ENCODE data around the gene RAB14. TPM values are rescaled to one million over a fixed set of nuclear protein-coding genes. Genes with fewer than 3 reads are reported as not detected.

Gene RAB14
- total RNA-seq, 4 donors from 2014 or later, result 26.2 to 54.1 (median 33.8) TPM

DNA sequence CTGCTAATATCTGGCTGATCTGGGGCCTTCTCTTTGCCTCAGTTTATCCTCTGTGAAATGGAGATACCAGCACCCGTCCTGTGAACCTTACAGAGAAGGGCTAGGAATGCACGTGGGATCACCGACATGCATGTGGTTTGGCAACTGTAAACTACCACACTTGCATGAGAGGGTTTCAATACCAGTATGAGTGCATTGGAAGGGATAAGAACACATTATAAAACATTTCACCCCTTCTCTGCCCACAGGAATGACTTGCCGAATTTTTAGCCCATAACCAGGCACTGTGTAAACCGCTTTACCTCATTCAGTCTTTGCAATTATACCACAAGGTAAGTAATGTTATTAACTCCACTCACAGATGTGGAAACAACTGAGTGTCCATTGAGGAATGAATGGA lies 8.9 kb upstream of the RAB14 start:
- no peak overlapping the region for H3K4me3 ChIP-seq
- no peaks in the 10 kb centered on the region for H3K36me3 ChIP-seq
- H3K4me1 ChIP-seq, result no peaks in the 10 kb centered on the region
- DNase-seq, result no peak
- no peaks in the 10 kb centered on the region for H3K27me3 ChIP-seq
- H3K27ac ChIP-seq, result no peak overlapping the region
- no peaks in the 10 kb centered on the region for H3K9me3 ChIP-seq
- TF ChIP-seq, protein P1, sequence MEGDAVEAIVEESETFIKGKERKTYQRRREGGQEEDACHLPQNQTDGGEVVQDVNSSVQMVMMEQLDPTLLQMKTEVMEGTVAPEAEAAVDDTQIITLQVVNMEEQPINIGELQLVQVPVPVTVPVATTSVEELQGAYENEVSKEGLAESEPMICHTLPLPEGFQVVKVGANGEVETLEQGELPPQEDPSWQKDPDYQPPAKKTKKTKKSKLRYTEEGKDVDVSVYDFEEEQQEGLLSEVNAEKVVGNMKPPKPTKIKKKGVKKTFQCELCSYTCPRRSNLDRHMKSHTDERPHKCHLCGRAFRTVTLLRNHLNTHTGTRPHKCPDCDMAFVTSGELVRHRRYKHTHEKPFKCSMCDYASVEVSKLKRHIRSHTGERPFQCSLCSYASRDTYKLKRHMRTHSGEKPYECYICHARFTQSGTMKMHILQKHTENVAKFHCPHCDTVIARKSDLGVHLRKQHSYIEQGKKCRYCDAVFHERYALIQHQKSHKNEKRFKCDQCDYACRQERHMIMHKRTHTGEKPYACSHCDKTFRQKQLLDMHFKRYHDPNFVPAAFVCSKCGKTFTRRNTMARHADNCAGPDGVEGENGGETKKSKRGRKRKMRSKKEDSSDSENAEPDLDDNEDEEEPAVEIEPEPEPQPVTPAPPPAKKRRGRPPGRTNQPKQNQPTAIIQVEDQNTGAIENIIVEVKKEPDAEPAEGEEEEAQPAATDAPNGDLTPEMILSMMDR (IDR thresholded peaks at IDR 0.05), result no peak
- TF ChIP-seq POLR2A (IDR thresholded peaks at IDR 0.05), result no peak

DNA sequence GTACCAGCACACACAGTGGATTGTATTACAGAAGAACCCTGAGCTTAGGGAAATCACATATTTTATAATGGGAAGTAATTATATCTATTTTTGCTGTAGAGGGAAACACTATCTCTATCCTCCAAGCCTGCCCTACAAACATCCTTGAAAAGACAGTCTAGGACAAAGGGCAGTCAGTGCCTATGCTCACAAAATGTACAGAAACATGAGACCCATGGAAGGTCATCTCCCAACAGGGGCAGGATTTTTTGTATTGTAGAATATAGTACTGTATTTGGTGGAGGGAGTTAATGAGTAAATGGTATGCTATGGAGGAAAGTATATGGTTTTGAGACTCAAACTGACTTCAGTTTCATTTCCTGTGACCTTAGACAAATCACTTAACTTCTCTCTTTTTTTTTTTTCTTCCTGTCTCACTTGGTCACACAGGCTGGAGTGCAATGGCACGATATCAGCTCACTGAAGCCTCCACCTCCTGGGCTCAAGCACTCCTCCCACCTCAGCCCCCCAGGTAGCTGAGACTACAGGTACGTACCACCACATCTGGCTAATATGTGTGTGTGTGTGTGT lies 5.8 kb upstream of the RAB14 start:
- Histone ChIP-seq H3K4me1 (no peaks in the 10 kb centered on the region), H3K27ac (peak overlapping the region in 1 of 4 donors; percentile 63), H3K9me3 (no peaks in the 10 kb centered on the region), H3K36me3 (no peaks in the 10 kb centered on the region), H3K4me3 (no peak overlapping the region), H3K27me3 (no peaks in the 10 kb centered on the region)
- peak in 1 of 3 donors; percentile 44 for DNase-seq
- TF ChIP-seq, protein P1 (IDR thresholded peaks at IDR 0.05), result no peak
- no peak for TF ChIP-seq POLR2A (IDR thresholded peaks at IDR 0.05)

DNA sequence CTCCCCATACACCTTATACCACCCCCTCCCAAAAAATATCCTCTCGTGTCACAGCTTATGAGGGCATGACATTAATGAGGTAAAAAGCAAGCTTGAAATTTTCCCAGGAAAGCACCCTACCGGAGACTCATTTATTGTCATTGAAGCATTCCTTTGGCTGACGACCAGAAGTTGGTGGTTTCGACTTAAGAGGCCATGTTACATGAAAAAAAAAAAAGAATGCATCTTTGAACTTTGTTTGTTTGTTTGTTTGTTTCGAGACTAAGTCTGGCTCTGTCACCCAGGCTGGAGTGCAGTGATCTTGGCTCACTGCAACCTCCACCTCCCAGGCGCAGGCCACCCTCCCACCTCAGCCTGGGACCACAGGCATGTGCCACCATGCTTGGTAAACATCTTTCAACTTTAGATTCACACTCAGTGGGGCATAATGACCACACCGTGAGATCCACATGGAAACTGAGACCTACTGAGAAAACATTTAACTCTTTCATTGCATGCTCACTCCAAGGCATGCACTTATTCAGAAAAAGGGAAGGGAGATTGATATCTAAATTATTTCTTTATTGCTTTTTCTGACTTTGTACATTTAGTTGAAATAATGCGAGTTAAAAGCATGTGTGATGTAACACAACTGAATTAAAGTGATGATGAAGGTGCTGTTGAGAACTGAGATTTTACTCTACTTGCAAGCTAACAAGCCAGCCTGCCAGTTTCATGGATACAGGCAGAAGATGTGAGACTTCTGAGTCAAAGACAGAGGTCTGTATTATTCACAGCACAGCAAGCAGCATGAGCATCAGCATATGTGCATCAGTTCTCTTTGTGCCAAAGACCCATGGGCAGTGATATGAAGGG lies 5.1 kb upstream of the RAB14 start:
- DNase-seq, result no peak
- no peaks in the 10 kb centered on the region for H3K36me3 ChIP-seq
- peak overlapping the region in 1 of 4 donors; percentile 63 for H3K27ac ChIP-seq
- H3K27me3 ChIP-seq, result no peaks in the 10 kb centered on the region
- TF ChIP-seq, protein P1 (IDR thresholded peaks at IDR 0.05), result no peak
- TF ChIP-seq POLR2A (IDR thresholded peaks at IDR 0.05), result no peak
- no peaks in the 10 kb centered on the region for H3K4me1 ChIP-seq
- H3K9me3 ChIP-seq, result no peaks in the 10 kb centered on the region
- H3K4me3 ChIP-seq, result no peak overlapping the region

DNA sequence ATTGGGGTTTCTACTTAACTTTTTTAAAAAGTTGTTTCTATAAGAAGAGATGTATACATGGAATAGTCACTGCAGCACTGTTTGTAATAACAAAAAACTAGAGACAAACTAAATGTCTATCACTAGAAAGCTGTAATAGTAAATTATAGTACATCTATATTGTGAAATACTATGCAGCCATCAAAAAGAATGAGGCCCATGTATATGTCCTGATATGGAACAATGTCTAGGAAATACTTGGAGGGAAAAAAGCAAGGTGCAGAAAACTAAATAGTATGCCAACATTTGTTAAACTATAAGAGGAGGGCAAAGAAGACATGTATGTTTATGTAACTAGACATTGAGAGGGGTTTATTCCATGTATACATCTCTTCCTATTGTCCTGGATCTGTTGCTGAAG lies 2.9 kb upstream of the RAB14 start:
- TF ChIP-seq POLR2A (IDR thresholded peaks at IDR 0.05), result no peak
- TF ChIP-seq, protein P1 (IDR thresholded peaks at IDR 0.05), result no peak
- H3K27me3 ChIP-seq, result no peaks in the 10 kb centered on the region
- DNase-seq, result no peak
- H3K4me3 ChIP-seq, result no peak overlapping the region
- H3K27ac ChIP-seq, result no peak overlapping the region
- H3K4me1 ChIP-seq, result peaks cover 0 to 12% (median 1%) of the 10 kb centered on the region in 4 donors
- no peaks in the 10 kb centered on the region for H3K36me3 ChIP-seq
- no peaks in the 10 kb centered on the region for H3K9me3 ChIP-seq

DNA sequence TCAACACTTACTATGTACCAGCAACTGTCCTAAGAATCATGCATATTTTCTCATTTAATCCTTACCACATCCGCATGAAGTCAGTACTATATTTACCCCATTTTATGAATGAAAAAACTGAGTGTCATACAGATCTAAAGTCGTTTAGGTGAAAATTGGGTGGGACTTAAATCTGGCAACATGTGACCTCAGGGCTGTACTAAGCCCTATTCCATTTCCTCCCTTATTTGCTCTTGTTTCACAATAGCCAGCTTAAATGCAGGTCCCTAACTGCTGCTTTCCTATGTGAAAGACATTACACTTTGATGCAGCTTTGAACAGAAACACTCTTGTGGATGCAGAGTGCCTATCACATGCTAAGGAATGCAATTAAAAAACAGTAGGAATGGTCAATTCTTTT lies 2.5 kb upstream of the RAB14 start:
- no peaks in the 10 kb centered on the region for H3K27me3 ChIP-seq
- TF ChIP-seq, protein P1 (IDR thresholded peaks at IDR 0.05), result no peak
- no peak for TF ChIP-seq POLR2A (IDR thresholded peaks at IDR 0.05)
- no peaks in the 10 kb centered on the region for H3K9me3 ChIP-seq
- H3K36me3 ChIP-seq, result no peaks in the 10 kb centered on the region
- no peak for DNase-seq
- H3K27ac ChIP-seq, result no peak overlapping the region
- peaks cover 0 to 17% (median 2%) of the 10 kb centered on the region in 4 donors for H3K4me1 ChIP-seq
- no peak overlapping the region for H3K4me3 ChIP-seq
